Fibroblast of lung (primary cell): ENCODE data around the gene CNNM2. TPM values are rescaled to one million over a fixed set of nuclear protein-coding genes. Genes with fewer than 3 reads are reported as not detected.

Experiments used
- DNase-seq, 2 donors: peaks; one replicate each; pipeline versions ENCODE4 v3.0.0 to v3.0.0-alpha.2; 2010; ENCODE audit warnings: low read depth in 2 of 2
- H2AFZ ChIP-seq: 2 replicates; pipeline ENCODE4 v1.5.1; 2012; ENCODE audit warnings: low read length, control low read depth, inconsistent platforms
- H3K27ac ChIP-seq: 2 replicates; pipeline ENCODE4 v1.5.1; 2011; ENCODE audit warnings: low read length, control low read depth; ENCODE audit not compliant: insufficient read depth
- H3K27me3 ChIP-seq: 2 replicates; pipeline ENCODE4 v1.5.1; 2011; ENCODE audit warnings: mild to moderate bottlenecking, low read length; ENCODE audit not compliant: control insufficient read depth, insufficient read depth
- H3K36me3 ChIP-seq: 2 replicates; pipeline ENCODE4 v1.5.1; 2011; ENCODE audit warnings: low read length; ENCODE audit not compliant: control insufficient read depth, insufficient read depth
- H3K4me1 ChIP-seq: 2 replicates; pipeline ENCODE4 v1.5.1; 2011; ENCODE audit warnings: low read length; ENCODE audit not compliant: control insufficient read depth, insufficient read depth; ENCODE audit errors: extremely low read depth
- H3K4me2 ChIP-seq: 2 replicates; pipeline ENCODE4 v1.5.1; 2011; ENCODE audit warnings: low read length, control low read depth; ENCODE audit not compliant: insufficient read depth; ENCODE audit errors: extremely low read depth
- H3K4me3 ChIP-seq, 4 experiments: fragments of 200-600 bp in 1 of 4; sonication (generic) in 1 of 4; replicated peaks in 1 of 4; 2 replicates each; pipeline ENCODE4 v1.5.1; 2011 to 2016; ENCODE audit warnings: low read length in 4 of 4, low read depth in 3 of 4, mild to moderate bottlenecking in 3 of 4, control low read depth in 2 of 4, inconsistent platforms in 1 of 4, mixed read lengths in 1 of 4; ENCODE audit not compliant: insufficient read depth in 1 of 4; ENCODE audit errors: control extremely low read depth in 1 of 4
- H3K79me2 ChIP-seq: 2 replicates; pipeline ENCODE4 v1.5.1; 2012; ENCODE audit warnings: mild to moderate bottlenecking, low read length, inconsistent platforms; ENCODE audit not compliant: control insufficient read depth, insufficient read depth
- H3K9ac ChIP-seq: 2 replicates; pipeline ENCODE4 v1.5.1; 2011; ENCODE audit warnings: mild to moderate bottlenecking, low read length, control low read depth; ENCODE audit not compliant: insufficient read depth
- H3K9me3 ChIP-seq: 2 replicates; pipeline ENCODE4 v1.5.1; 2012; ENCODE audit warnings: low read depth, low read length; ENCODE audit not compliant: control insufficient read depth, insufficient read depth
- H4K20me1 ChIP-seq: 2 replicates; pipeline ENCODE4 v1.5.1; 2011; ENCODE audit warnings: low read length; ENCODE audit not compliant: control insufficient read depth, insufficient read depth; ENCODE audit errors: extremely low read depth
- CTCF ChIP-seq, 2 donors: IDR thresholded peaks in 1 of 2; conservative IDR thresholded peaks in 1 of 2; 1 replicate in 1 of 2; 2 replicates in 1 of 2; pipeline ENCODE4 v1.5.1; 2011 to 2012; ENCODE audit warnings: low read length in 2 of 2, control low read depth in 1 of 2, inconsistent platforms in 1 of 2, low read depth in 1 of 2, mild to moderate bottlenecking in 1 of 2
- EZH2 ChIP-seq: IDR thresholded peaks from 2 replicates; pipeline ENCODE4 v1.5.1; 2012; ENCODE audit warnings: low read length, control low read depth, mild to moderate bottlenecking; ENCODE audit errors: missing control alignments
- polyA plus RNA-seq, 2 donors: library from polyadenylated mRNA; depleted of rRNA in 1 of 2; stranded (reverse) in 1 of 2; unstranded in 1 of 2; fragments of >200 nt; gene quantifications; 2 replicates each; pipeline ENCODE4 v1.2.1, GENCODE V29; 2011 to 2012; ENCODE audit warnings: missing spikeins in 1 of 2
- total RNA-seq: library from RNA; depleted of rRNA; stranded (reverse); fragments of >200 nt; gene quantifications from 2 replicates; pipeline ENCODE4 v1.2.1, GENCODE V29; 2014

The CNNM2 gene
- total and polyA plus RNA-seq, 2 donors (not counting 1 experiment from before 2014, with no cell fraction given) = 3.4 to 6.1 TPM

GRCh38 chr10:102870221-102870620 is 47.9 kb upstream of the CNNM2 start:
- Histone ChIP-seq H2AFZ (no peak overlapping the region), H3K27me3 (no peaks in the 10 kb centered on the region), H3K4me2 (no peak overlapping the region), H3K27ac (no peak overlapping the region), H3K36me3 (no peaks in the 10 kb centered on the region), H3K4me1 (no peaks in the 10 kb centered on the region), H4K20me1 (no peaks in the 10 kb centered on the region), H3K79me2 (no peaks in the 10 kb centered on the region), H3K9ac (no peak overlapping the region), H3K4me3 (peak overlapping the region in 2 of 4 experiments; percentile 58 to 63), H3K9me3 (no peaks in the 10 kb centered on the region)
- TF ChIP-seq EZH2 (no peak), CTCF (conservative IDR thresholded peaks at IDR 0.05 in 1 of 2, IDR thresholded peaks at IDR 0.05 in 1 of 2; ENCODE audit: low read depth in 1 of 2, low read length in 2 of 2) (no peak)
- DNase-seq = no peak

GRCh38 chr10:102872163-102872562 is 45.9 kb upstream of the CNNM2 start:
- H3K36me3 ChIP-seq = no peaks in the 10 kb centered on the region
- DNase-seq = no peak
- no peak for TF ChIP-seq CTCF (conservative IDR thresholded peaks at IDR 0.05 in 1 of 2, IDR thresholded peaks at IDR 0.05 in 1 of 2; ENCODE audit: low read depth in 1 of 2, low read length in 2 of 2)
- no peak for TF ChIP-seq EZH2
- H3K4me2 ChIP-seq = no peak overlapping the region
- no peak overlapping the region for H3K9ac ChIP-seq
- no peaks in the 10 kb centered on the region for H3K4me1 ChIP-seq
- H4K20me1 ChIP-seq = no peaks in the 10 kb centered on the region
- H3K4me3 ChIP-seq = no peak overlapping the region
- no peaks in the 10 kb centered on the region for H3K79me2 ChIP-seq
- H3K9me3 ChIP-seq = no peaks in the 10 kb centered on the region
- H3K27ac ChIP-seq = no peak overlapping the region
- H3K27me3 ChIP-seq = no peaks in the 10 kb centered on the region
- no peak overlapping the region for H2AFZ ChIP-seq

- H3K79me2 ChIP-seq = no peaks in the 10 kb centered on the region
- H3K4me2 ChIP-seq = no peak overlapping the region
- H3K27ac ChIP-seq = no peak overlapping the region
- H3K9ac ChIP-seq = no peak overlapping the region
- no peak overlapping the region for H2AFZ ChIP-seq
- TF ChIP-seq EZH2 = no peak
- no peak for TF ChIP-seq CTCF (conservative IDR thresholded peaks at IDR 0.05 in 1 of 2, IDR thresholded peaks at IDR 0.05 in 1 of 2; ENCODE audit: low read depth in 1 of 2, low read length in 2 of 2)
- DNase-seq = no peak
- no peaks in the 10 kb centered on the region for H4K20me1 ChIP-seq
- H3K9me3 ChIP-seq = no peaks in the 10 kb centered on the region
- no peaks in the 10 kb centered on the region for H3K27me3 ChIP-seq
- no peaks in the 10 kb centered on the region for H3K36me3 ChIP-seq
- no peaks in the 10 kb centered on the region for H3K4me1 ChIP-seq
- H3K4me3 ChIP-seq = no peak overlapping the region
Observed at GRCh38 chr10:102876747-102877153, 41.3 kb upstream of the CNNM2 start.
